ENCODE results near the gene OPRL1.

Gene OPRL1

GRCh38 chr20:64136004-64136710 is 56.3 kb downstream of the OPRL1 start:
- H3K27me3 ChIP-seq, result no peaks in the 10 kb centered on the region
- no peaks in the 10 kb centered on the region; the same call in 1 of the 2 replicates for H3K4me1 ChIP-seq
- no peaks in the 10 kb centered on the region for H3K9me3 ChIP-seq
- no peak overlapping the region for H3K27ac ChIP-seq
- H3K4me3 ChIP-seq, result no peak overlapping the region
- H4K20me1 ChIP-seq, result no peaks in the 10 kb centered on the region
- no peaks in the 10 kb centered on the region for H3K36me3 ChIP-seq
- H3K9ac ChIP-seq, result no peak overlapping the region
- TF ChIP-seq Cebpa-rat (IDR thresholded peaks at IDR 0.05), result no peak
- no peak overlapping the region for H3K4me2 ChIP-seq

DNA sequence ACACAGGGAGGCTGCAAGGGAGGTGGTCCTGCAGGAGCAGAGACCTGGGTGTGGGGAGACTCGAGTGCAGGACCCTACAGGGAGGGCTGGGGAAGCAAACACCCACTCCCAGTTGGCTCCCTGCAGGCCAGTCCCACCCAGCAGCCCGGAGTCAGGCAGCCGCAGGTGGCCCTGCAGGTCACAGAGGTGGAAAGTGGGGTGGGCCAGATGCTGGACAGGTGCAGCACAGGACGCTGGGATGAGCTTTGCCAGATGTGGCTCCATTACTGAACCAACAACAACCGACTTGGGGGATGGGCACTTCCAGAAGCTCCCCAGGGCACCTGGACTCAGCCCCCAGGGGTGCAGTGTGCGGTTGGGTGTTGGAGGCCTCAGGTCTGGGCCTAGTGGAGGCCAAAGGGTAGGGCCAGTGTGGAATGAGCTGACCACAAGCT is 57.7 kb downstream of the OPRL1 start:
- H3K9me3 ChIP-seq, result no peaks in the 10 kb centered on the region
- H3K4me3 ChIP-seq, result no peak overlapping the region
- H3K27me3 ChIP-seq, result no peaks in the 10 kb centered on the region
- H3K9ac ChIP-seq, result no peak overlapping the region
- H3K27ac ChIP-seq, result no peak overlapping the region
- no peaks in the 10 kb centered on the region for H3K36me3 ChIP-seq
- H4K20me1 ChIP-seq, result no peaks in the 10 kb centered on the region
- peaks cover 13% of the 10 kb centered on the region for H3K4me1 ChIP-seq
- no peak for TF ChIP-seq Cebpa-rat (IDR thresholded peaks at IDR 0.05)
- H3K4me2 ChIP-seq, result no peak overlapping the region

GRCh38 chr20:64138276-64138815 is 58.5 kb downstream of the OPRL1 start:
- H3K27me3 ChIP-seq, result no peaks in the 10 kb centered on the region
- H3K4me3 ChIP-seq, result no peak overlapping the region
- H3K9ac ChIP-seq, result no peak overlapping the region
- no peak overlapping the region for H3K4me2 ChIP-seq
- H3K27ac ChIP-seq, result no peak overlapping the region
- TF ChIP-seq Cebpa-rat (IDR thresholded peaks at IDR 0.05), result no peak
- H3K9me3 ChIP-seq, result no peaks in the 10 kb centered on the region
- H3K4me1 ChIP-seq, result peaks cover 20% of the 10 kb centered on the region
- no peaks in the 10 kb centered on the region for H4K20me1 ChIP-seq
- H3K36me3 ChIP-seq, result no peaks in the 10 kb centered on the region

DNA sequence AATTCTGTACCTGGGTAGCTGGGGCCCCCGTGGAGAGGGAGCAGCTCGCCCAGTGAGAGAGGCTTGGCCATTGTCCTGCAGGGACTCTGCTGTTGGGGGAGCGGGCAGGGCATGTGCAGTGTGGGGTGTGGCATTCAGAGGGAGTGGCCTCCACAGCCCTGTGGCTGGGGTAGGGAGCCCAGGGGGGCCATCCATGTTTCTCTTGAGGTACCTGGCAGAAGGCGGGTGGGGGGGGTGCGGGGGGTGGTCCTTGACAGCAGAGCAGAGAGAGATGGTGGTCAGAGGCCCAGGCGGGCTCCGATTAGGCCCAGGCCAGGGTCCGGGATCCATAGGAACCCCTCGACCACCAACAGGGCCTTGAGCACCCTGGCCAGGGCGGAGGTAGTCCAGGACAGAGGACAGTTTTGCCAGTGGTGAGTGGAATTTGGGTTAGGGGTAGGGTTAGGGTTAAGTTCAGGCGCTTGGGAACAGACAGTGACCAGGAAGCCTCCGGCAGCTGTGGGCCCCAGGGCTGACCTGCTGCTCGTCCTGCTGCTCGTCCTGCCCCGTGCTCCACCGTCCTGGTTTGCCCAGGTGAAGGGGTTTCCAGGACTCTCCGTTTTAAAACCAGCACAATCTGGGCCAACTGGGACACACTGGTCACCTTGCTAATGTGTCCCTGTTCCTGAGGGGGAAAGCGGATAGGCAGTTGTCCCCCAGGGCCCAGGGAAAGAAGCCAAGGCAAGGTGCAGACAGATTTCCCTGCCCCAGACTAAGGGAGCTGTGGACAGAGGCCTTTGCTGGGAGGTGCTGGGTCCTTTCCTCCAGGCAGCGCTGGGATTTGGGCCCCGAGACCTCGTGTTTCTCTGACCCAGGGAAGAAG is 59.5 kb downstream of the OPRL1 start:
- H3K27me3 ChIP-seq, result no peaks in the 10 kb centered on the region
- H4K20me1 ChIP-seq, result no peaks in the 10 kb centered on the region
- H3K4me1 ChIP-seq, result peaks cover 22% of the 10 kb centered on the region
- TF ChIP-seq Cebpa-rat (IDR thresholded peaks at IDR 0.05), result no peak
- H3K4me2 ChIP-seq, result no peak overlapping the region
- no peak overlapping the region for H3K9ac ChIP-seq
- no peak overlapping the region for H3K4me3 ChIP-seq
- H3K36me3 ChIP-seq, result no peaks in the 10 kb centered on the region
- H3K9me3 ChIP-seq, result peaks cover 2% of the 10 kb centered on the region
- no peak overlapping the region for H3K27ac ChIP-seq

DNA sequence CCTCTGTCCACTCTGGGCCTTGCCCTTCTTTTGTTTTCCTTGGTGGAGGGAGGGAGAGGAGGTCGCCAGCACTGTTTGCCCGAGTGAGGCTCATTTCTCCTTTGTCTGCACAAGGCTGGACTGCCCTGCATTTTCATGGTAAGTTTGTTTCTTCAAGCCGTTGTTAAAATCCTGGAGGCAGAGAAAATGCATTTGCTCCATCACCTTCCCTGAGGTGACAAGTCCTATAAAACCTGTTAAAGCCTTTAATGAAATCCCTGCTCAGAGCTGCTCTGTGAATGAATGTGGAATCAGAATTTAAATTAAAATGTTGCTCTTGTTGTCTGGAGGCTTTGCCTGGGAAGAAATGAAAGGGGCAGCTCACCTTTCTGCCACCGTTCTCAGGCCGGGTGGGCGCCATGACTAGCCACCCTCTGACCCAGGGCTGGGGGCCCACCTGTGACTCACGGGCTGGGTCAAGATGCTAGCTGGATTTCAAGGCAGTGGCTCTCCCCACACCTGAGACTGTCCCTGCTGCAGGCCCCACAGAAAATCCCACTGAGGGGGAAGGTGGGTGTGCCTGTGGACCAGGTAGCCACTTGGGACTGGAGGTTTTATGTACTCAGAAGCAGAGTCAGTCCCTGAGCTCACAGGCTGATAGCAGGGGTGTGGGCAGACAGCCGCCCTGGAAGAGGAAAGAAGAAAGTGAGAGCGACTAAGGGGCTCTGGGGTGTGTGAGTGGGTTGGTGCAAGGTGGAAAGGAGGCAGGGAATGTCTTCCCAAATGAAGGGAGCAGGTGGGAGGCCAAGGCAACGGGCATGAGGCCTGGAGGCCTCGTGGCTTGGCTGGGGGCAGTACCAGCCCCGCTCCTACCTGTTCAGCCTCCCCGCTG is 60.4 kb downstream of the OPRL1 start:
- Histone ChIP-seq H3K9ac (no peak overlapping the region), H3K36me3 (no peaks in the 10 kb centered on the region), H3K4me1 (peaks cover 22% of the 10 kb centered on the region), H4K20me1 (no peaks in the 10 kb centered on the region), H3K27me3 (no peaks in the 10 kb centered on the region), H3K27ac (no peak overlapping the region), H3K9me3 (peaks cover 11% of the 10 kb centered on the region), H3K4me2 (no peak overlapping the region), H3K4me3 (no peak overlapping the region)
- no peak for TF ChIP-seq Cebpa-rat (IDR thresholded peaks at IDR 0.05)

DNA sequence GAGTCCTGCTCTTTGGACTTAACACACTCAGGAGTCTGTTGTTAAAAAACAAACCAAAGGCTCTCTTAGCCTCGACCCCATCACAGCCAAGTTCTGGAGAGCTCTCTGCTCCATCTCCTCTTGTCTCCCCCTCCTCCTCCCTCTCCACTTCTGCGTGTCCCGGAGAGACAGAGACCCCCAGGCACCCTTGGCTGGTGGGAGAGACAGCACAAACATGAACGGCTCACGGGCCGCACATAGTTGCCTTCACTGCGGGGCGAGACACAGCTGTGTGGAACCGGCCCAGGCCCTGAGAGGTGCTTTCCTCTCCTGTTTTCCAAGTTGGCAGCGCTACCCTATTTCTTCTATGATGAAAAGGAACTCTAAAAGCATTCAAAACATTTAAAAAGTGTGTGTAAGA is 61.1 kb downstream of the OPRL1 start:
- H3K4me1 ChIP-seq, result peaks cover 22% of the 10 kb centered on the region
- no peaks in the 10 kb centered on the region for H3K36me3 ChIP-seq
- no peaks in the 10 kb centered on the region for H3K27me3 ChIP-seq
- no peaks in the 10 kb centered on the region for H4K20me1 ChIP-seq
- peaks cover 14% of the 10 kb centered on the region for H3K9me3 ChIP-seq
- no peak overlapping the region for H3K27ac ChIP-seq
- no peak overlapping the region for H3K4me3 ChIP-seq
- H3K9ac ChIP-seq, result no peak overlapping the region
- no peak for TF ChIP-seq Cebpa-rat (IDR thresholded peaks at IDR 0.05)
- no peak overlapping the region for H3K4me2 ChIP-seq

- Histone ChIP-seq H3K4me1 (peaks cover 22% of the 10 kb centered on the region), H3K27ac (peak overlapping the region; percentile 48; the same call in 1 of the 2 replicates), H3K36me3 (no peaks in the 10 kb centered on the region), H3K4me2 (peak overlapping the region; percentile 81), H3K4me3 (no peak overlapping the region), H4K20me1 (no peaks in the 10 kb centered on the region), H3K27me3 (no peaks in the 10 kb centered on the region), H3K9ac (peak overlapping the region; percentile 5; the same call in 1 of the 2 replicates), H3K9me3 (peaks cover 14% of the 10 kb centered on the region)
- no peak for TF ChIP-seq Cebpa-rat (IDR thresholded peaks at IDR 0.05)
These were observed 62.7 kb downstream of the OPRL1 start for GRCh38 chr20:64142590-64142989.

DNA sequence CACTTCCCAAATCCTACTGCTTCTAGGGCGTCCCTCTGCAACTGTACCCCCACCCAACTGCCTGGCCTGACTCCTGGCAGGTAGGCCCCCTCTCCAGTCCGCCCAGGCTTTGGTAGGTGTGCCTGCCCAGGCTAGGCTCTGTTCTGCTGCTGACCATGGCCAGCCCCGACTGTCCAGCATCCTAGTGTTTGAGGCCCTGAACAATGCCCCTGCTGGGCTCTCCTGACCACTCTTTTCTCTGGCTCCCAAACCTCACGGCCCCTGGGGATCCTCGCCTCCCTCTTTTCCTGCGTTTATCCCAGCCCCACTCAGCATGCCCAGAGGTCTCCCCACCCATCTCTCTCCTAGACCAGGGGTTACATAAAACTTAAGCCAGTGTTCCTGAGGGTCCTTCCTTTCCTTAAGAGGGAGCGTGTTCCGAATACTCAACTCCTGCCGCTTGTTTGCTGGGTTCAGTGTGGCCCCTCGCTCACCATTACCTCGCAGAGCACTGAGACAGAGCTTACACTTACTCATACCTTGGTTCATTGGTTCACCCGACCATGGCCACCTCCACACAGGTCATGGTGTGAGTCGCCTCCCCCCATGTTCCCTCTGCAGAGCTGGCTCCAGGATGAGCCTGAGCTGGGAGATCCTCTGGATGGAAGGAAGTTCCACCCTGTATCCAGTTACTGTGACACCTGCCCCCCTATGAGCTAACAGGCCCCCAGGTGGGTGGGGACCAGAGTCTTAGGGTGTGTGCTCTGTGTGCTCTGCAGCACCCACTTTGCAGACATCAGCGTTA is 63.3 kb downstream of the OPRL1 start:
- no peak for TF ChIP-seq Cebpa-rat (IDR thresholded peaks at IDR 0.05)
- no peak overlapping the region for H3K4me3 ChIP-seq
- no peaks in the 10 kb centered on the region for H3K36me3 ChIP-seq
- H3K9me3 ChIP-seq, result peaks cover 14% of the 10 kb centered on the region
- H3K9ac ChIP-seq, result peak overlapping the region; percentile 5; the same call in 1 of the 2 replicates
- peaks cover 22% of the 10 kb centered on the region for H3K4me1 ChIP-seq
- no peaks in the 10 kb centered on the region for H3K27me3 ChIP-seq
- H3K27ac ChIP-seq, result peak overlapping the region; percentile 48; the same call in 1 of the 2 replicates
- peak overlapping the region; percentile 81 for H3K4me2 ChIP-seq
- H4K20me1 ChIP-seq, result no peaks in the 10 kb centered on the region
